Bronchial smooth muscle cell (primary cell): ENCODE results near the gene NPY. TPM values are rescaled to one million over a fixed set of nuclear protein-coding genes. Genes with fewer than 3 reads are reported as not detected.

Source experiments
- total RNA-seq: library from RNA; depleted of rRNA; stranded (reverse); fragments of >200 nt; gene quantifications from 2 replicates; pipeline ENCODE4 v1.2.1, GENCODE V29; 2014

NPY gene
- not detected in 2 replicates for total RNA-seq

GRCh38 chr7:24283897-24284698 is at the start of gene NPY:
TSS of gene NPY (plus strand) at chr7:24284190. CDS start at chr7:24285241, 1,051 bp downstream.

